ENCODE data around the gene GLDN.

GLDN gene

DNA sequence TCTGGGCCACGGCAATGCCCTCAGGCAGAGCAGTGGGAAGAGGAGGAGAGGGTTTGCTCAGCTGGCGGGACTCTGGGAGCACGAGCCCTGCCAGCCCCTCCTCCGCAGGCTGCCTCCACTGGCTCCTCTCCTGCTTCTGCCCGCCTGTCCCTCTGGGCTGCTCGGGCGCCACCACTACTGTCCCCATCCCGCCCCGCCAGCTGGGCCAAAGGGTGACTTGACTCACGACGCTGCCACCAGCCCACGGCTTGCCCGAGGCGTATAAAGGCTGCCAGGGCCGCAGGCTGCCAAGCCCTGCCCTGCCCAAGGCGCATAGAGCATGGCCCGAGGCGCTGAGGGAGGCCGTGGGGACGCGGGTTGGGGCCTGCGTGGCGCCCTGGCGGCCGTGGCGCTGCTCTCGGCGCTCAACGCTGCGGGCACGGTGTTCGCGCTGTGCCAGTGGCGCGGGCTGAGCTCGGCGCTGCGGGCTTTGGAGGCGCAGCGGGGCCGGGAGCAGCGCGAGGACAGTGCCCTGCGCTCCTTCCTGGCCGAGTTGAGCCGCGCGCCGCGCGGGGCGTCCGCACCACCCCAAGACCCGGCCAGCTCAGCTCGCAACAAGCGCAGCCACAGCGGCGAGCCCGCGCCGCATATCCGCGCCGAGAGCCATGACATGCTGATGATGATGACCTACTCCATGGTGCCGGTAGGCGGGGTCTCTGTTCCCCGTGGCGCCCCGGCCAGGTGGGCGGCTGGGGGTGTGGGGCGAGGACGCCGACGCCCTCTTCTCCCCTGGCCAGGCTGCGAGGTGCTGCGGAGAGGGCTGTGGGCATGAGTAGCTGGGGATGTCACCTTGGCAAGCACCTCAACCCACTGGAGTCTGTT lies at the start of gene GLDN:
Gene GLDN, plus strand, starts transcription at position 290 of the 861 bp plus-strand sequence. Its CDS starts 30 bp downstream, at position 320.
- no peak for DNase-seq

DNA sequence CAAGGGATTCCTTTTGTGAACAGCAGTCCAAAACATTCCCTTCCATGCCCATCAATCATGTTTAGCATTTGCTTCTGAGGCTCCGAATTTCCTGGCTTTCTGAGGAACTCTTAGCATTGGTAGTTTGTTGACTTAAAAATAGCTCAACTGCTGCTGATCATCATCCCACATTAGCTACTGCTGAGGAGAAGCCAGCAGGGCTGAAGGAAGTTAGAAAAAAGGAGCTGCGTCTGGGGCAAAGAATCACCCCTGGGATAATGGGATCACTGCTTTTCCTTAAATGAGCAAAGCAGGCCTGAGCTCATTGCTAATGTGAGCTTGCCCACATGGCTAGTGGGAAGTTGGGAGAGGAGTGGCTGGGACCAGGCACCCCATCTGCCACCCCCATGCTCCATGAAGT lies 42.8 kb upstream of the GLDN start:
- no peak for DNase-seq

DNA sequence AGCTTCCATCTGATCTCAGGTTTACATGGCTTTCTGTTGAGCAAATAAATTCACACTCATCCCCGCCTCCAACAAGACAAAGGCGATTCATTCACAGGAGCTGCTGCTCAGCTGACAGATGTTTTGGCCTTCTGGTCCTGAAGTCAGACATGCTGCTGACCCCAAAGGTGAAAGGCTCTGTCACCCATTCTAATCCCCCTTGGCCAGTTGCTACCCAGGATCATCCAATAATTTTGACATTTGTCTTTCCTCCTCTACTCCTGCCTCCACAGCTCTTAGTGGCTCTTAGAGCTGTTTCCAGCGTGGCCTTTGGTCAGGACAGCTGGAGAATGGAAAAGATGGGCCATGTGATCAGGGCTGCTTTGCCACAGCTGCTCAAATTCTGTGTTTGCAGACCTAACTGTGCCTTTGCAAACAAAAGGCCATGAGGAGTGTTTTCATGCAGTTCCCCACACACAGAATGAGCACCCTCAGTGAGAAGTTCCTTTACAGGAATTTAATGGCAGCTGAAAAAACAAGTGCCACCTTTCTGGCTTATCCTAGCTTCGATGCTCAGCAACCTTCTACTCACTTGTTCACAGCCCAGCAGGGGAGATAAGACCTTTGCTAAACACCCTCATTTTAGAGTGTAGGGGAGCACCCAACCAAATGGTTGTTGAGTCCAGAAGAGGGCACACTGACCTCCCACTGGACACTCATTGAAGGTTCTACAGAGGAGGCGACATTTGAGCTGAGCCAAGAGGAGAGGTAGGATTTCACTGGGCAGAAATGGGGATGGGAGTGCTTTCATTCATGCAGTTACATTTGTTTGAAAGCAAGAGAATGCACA lies 42.1 kb upstream of the GLDN start:
- no peak for DNase-seq

DNA sequence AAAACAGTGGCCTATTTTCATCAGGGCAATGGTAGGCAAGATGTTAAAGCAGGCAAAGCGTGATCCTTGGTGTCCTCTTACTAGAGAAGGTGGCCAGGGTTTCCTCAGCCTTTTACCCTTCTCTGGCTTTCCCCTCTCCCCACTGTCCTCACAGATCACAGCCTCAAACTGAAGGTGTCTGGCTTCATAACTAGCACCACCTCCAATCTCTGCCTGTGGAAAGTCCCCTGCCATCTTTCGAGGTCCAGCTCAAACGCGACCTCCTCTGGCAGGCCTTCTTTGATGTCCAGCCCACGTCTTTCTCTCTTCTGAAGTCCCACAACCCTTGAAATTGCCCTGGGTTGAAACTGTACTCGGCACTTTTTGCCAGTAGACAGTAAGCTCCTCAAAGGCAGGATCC lies 39.0 kb upstream of the GLDN start:
- no peak for DNase-seq

DNA sequence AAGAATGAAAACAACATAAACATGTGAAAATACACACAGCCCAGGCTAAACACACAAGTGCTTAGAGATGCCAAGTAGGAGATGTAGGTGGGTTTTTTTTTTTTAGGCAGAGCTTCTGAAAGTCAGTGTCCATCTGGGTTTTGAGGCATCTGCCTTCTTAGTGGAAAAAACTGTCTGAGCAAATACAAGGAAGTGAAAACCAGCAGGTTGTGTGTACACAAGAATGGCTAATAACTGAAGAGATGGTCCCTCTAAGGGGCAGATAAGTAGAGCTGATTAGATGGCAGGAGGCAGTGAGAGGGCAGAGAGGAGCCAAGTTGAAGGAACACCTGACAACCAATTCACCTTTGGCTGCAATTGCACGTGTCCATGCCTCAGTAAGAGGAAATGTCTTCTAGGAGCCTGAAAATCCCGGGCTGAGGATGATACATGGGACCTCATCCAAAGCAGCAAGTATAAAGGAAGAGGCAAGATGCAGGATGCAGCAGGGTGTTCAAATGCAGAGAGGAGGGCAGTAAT lies 37.9 kb upstream of the GLDN start:
- no peak for DNase-seq

DNA sequence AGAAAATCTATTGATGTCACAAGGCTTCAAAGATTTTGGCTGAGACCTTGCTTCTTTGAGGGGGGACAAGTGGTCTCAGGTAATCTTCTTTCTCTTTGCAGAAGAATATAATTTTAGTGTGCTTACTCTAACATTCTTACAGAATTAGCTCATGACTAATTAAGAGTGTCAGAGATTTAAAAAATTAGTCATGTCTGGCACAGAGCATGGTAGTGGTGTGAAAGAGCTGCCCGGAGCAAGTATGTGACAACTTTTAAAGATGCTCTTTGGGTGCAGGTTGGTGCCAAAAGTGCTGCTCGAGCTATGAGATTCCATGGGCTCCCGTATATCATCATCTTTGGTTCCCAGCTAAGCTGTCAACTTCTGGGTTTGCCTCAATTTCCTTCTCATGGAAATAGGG lies 34.1 kb upstream of the GLDN start:
- DNase-seq: no peak

DNA sequence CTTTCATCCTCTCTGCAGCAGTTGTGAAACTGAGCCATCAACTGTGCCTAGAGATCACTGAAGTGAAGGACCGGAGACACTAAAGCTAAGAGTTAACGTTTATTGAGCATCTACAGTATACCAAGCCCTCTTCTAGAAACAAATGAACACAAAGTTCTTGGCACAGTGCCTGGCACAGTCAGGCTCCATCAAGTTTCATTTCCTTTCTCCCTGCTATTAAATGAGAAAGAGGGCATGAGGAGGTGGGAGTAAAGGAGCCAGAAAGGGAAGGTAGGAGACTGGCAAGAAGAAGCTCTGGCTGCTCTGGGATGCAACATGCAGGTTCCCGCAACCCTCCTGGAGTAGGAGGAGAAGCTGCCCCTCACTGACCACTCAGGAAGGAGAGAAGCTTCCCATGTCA lies 33.6 kb upstream of the GLDN start:
- no peak for DNase-seq

DNA sequence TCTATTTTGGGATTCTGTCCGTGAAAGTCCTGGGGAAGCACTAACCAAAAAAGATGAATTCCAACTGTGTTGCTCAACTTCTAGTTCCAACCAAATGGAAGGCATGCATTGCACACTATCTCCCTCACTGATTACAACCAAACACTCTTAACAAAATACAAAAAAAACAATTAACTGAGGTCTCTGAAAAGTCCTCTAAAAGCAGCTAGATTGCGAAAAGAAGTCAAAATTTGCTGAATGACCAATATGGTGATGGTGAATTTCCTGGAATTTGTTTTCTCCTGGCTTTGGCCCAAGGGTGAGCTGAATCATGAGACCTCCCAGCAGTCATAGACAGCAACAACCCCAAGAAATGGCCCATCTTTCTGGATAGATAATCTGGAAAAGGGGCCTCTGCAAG lies 31.4 kb upstream of the GLDN start:
- no peak for DNase-seq

DNA sequence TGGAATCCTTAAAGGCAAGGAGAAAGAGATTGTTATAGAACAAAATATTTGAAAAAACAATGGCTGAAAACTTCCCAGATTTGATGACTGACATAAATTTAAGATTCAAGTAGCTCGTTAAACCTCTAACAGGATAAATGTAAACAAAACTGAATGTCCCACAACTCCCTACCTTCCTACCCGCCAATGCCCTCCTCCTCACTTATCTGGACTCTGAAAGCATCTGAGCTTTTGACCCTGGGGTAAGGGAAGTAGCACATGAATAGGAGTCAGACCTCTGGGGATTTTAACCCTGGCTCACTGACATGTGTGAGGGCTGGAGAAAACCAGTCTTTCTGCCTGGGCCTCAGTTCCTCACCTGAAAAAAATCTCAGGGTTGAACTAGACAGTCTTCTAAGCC lies 29.9 kb upstream of the GLDN start:
- no peak for DNase-seq

DNA sequence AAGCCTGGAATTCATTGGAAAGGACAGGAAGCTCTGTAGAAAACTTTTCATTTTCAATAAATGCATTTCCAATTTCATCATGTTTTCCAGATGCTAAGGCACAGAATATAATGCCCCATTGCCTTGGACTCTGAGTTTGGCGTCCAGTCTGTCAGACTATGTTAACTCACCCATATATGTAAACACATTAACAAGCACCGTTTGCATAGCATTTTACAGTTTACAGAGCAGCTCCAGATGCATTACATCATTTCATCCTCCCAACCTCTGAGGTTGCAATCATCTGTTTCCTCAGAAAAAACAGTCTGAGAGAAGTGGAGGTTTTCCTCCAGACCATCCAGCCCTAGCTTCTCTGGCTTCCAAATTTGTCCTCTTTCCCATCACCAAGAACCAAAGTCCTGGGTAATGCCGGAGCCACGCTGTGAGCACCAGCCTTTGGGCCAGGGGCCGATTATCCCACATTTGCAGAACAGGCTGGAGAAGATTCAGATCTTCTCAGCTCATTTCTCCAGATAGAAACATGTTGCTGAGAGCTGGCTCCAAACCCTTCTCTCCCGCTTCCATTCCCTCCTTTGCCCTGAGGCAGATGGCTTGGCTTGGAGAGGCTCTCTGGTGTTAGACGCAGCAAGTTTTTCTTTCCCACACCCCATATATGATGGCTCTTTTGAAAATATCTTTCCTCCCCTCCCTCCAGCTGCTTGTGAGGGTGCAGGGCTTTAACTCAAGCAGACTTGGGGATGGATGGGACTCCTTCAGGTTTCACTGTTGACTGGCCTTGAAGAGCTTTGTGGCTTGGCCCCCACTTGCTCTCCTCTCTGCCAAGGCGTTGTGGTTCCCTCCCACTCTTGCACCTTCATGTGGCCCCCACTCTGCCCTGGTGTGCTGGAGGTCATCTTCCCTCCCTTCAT lies 29.0 kb upstream of the GLDN start:
- DNase-seq: no peak

DNA sequence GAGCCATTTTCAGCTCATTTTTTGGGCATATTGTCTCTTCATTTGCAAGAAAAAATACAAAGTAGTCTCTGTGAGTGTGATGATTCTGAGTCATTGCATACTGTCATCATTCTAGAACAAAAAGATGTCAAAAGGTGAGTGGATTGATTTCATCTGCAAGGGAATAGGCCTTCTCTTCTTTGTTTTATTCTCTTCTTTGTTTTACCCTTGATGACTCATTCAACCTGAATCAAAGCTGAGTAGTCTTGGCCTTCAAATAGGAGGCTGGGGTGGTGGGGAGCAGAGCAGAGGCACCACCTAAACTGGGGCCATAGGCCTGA lies 28.4 kb upstream of the GLDN start:
- DNase-seq: no peak

DNA sequence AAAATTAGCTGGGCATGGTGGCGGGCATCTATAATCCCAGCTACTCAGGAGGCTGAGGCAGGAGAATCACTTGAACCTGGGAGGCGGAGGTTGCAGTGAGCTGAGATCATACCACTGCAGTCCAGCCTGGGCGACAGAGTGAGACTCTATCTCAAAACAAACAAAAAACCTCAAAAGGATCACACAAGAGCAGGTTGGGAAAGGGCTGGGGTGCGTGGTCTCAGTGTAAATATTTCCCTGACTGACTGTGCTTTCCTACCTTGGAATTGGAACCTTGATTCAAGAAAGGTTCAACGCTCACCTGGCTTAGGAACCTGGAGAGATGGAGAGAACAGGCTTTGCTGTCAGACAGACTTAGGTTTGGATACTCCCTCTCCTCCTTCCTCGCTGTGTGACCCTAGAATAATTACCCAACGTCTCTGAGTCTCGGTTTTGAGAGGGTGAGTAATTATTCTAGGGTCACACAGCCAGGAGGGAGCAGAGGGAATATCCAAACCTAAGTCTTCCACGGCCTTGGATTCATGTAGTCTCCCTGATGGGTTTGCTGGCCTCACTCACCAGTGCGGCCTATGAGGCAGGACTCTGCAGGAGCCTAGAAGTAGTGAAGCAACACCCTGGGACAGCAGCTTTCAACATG lies 27.7 kb upstream of the GLDN start:
- DNase-seq: no peak

DNA sequence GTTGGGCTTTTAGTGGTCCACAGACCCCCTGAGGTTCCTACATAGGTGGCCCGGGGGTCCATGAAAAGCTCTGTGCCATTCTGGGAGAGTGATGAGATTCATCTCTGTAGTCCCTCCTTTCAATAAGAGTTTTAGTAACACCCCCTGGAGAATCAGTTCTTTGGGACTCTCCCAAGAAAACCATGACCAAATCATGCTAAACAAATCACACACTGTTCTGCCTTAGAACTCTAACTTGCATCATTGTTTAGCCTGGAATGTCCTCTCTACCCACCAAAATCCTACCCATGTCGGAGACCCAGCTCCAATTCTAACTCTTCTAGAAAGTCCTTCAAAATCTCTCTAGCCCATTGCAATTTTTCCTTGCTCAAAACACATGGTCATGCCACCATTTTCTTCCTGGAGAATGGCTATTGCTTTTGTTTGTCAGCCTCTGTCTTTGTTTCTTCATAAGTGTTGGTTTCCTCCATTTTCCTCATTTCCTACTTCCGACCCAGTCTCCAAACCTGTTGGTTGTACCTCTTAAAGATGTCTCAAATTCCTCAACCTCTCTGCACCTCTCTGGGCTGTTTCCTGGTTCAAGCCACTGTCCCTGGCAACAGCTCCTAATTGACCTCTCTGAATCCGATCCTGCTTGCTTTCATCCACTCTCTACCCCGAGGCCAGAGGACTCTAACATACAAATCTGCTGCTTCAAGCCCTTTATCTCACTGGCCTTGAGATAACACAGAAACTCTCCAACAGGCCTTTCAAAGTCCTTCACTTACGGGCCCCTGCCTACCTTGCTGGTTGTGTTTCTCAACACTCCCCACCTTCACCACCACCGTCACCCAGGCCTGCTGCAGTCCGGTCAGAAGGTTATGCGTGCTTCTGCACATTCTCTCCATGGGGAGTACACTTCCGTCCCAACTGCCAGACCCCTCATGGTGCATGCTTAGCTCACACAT lies 26.8 kb upstream of the GLDN start:
- no peak for DNase-seq

DNA sequence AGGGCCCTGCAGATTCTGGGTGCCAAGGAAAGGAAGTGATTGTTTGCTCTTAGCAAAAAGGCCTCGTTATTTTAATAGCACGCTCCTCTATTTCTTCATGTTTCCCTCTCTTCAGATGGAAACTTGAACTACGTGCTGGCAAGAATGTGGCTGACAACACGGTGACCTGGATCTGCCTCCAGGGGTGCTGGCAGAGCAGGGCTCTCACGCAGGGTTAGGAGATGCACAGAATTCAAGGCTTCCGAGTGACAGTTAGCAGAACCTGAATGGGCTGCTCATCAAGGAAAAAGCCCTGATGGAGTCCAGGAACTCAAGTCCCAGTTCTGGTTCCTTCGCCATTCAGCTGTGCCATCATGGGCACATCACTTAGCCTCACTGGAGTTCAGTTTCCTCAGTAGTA lies 25.7 kb upstream of the GLDN start:
- DNase-seq: no peak

DNA sequence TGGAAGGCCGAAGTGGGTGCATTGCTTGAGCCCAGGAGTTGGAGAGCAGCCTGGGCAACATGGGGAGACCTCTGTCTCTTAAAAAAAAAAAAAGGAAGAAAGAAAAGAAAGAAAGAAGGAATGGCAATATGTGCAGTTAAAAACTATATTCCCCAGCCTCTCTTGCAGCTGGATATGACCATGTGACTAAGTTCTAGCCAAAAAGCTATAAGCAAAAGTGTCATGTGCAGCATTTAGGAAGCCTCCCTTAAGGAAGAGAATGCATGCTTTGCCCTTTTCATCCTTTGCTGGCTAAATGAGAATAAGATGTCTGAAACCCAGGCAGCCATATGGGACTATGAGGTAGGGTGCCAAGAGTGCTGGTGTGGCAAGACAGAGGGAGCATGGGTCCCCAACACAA lies 24.8 kb upstream of the GLDN start:
- DNase-seq: no peak

DNA sequence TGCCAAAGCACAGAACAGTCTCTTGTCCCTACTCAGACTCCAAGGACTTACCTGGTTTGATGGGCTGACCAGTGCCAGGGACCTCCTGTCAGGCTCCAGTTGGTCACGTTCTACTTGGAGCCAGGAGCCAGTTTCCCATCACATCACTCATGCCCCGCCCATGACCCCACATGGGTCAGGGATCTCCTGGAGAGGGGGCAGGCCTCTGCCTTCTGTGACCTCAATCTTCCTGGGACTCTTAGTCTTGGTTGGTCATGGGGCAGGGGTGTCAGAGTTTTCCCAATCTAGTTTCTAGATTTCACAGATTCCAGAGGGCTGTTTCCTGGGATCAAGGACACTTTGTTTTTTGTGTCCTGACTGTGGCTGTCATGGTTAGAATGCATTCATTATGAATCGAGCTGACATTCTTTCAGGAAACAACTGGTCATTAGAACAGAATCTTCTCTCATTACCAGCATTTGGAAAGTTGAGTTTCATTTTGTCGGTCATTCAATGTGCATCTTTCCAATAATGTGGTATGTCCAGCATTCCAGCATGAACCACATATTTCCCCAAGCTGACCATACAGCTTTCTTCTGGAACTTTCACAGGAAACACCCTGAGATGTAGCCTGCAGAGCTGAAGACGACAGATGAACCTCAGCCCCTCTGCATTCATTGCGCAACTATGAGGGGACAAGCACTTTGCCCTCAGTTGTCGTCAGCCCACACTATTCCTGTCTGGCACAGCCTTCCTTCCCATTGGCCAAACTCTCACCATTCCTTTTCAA lies 22.9 kb upstream of the GLDN start:
- DNase-seq: no peak

DNA sequence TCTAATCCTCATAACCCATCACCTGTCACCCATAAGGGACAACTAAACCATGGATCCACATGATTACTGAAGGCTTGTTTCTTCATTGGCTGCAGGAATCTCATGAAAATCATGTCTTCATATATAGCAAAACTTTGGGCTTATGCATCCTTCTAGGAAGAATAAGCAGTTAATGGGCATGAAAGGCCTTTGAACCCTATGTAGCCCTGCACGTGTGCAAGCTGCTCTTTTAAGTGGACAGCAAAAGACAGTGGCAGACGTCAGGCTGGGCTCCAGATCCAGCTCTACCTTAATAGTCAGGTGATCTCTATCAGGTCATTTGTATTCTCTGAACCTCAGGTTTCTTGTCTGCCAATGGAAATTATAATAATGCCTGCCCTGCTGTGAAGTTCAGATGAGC lies 21.9 kb upstream of the GLDN start:
- no peak for DNase-seq

DNA sequence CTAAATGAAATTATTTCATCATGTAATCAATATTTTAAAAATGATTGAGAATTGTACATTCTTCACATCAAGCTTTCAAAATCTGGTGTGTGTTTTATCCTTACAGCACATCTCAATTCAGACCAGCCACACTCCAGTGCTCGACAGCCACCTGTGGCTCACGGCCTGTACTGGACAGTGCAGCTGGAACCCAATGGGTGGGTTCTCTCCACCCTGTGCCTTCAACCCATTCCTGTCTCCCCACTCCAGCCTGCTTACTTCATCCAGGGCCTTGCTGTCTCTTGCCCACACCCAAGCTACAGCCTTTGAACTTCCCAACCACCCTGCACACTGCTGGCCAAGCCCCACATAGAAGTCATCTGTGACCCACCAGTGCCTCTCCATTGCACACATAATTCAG lies 20.6 kb upstream of the GLDN start:
- DNase-seq: no peak

DNA sequence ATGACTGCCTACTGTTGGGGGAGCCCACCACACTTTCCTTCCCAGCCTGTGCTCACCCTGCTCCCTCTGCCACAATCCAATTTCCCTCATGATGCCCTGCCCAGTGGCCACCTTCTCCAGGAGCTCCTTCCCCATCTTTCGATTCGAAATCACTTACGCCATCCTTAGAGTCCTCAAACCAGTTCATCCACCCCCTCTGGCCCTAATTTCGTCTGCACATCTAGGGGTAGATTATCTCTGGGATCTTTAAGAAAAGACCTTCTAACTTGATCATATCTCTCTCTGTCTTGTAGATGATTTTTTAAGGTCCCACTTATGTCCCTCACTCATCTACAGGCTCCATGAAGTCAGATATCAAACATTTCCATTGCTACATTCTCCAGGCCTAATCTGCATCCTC lies 20.1 kb upstream of the GLDN start:
- DNase-seq: no peak

DNA sequence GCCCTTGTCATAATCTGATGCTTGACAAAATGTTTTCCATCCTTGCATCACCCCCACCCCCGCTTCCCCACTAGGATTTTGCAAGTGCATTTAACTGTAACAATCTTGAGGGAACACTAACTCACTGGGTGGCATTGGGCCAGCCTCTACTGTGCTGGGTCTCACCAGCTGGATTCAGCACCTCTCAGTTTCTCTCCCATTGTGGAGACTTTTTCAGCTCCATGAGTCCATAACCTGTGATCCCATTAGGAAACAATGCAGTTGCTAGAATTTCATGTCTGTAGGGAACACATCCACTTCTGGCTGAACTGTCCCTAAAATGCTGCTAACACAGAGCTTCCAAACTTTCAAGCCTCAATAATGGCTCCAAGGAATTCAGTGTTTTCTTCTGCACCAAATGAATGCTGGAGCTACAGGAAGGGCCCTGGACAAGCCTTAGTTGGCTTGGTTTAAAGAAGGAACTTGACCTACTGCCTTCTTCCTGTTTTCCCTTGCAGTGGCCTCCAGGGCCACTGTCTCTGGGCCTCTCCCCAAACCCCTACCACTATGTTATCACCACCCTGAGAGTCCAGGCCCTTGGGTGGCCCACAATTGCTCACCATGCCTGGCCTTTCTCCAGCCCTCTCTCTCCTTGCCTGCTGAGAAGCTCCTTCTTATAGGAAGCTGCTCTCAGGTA lies 18.7 kb upstream of the GLDN start:
- no peak for DNase-seq
